NOMO-1 (cell line): ENCODE data around the gene RASGRF2.
"Not testable (repeated sequence)": the region's sequence is repeated elsewhere in the genome, so short reads cannot be mapped to it uniquely, and the experiment has no call there.

Source experiments
- DNase-seq, 2 experiments: peaks; one replicate each; lab custom pipeline; 2025; ENCODE audit not compliant: unreplicated experiment in 2 of 2; lab: John Stamatoyannopoulos, UW

RASGRF2 gene

GRCh38 chr5:81234299-81234698 is 274.1 kb downstream of the RASGRF2 start:
- no peak for DNase-seq

- DNase-seq = no peak
Measured at GRCh38 chr5:81234801-81235200, 274.6 kb downstream of the RASGRF2 start.

- DNase-seq = no peak
Measured at GRCh38 chr5:81235287-81236072, 275.3 kb downstream of the RASGRF2 start.

- DNase-seq = no peak
Measured at GRCh38 chr5:81238460-81238859, 278.3 kb downstream of the RASGRF2 start.

GRCh38 chr5:81239613-81240012 is 279.4 kb downstream of the RASGRF2 start:
- DNase-seq = no peak

- no peak for DNase-seq
Measured at GRCh38 chr5:81241001-81241400, 280.8 kb downstream of the RASGRF2 start.

GRCh38 chr5:81241961-81242648 is 281.9 kb downstream of the RASGRF2 start:
- DNase-seq = no peak

- DNase-seq = no peak
Measured at GRCh38 chr5:81242906-81243436, 282.8 kb downstream of the RASGRF2 start.

GRCh38 chr5:81244451-81244850 is 284.3 kb downstream of the RASGRF2 start:
- no peak for DNase-seq

- DNase-seq = no peak
Measured at GRCh38 chr5:81245871-81246235, 285.7 kb downstream of the RASGRF2 start.

GRCh38 chr5:81246697-81247096 is 286.5 kb downstream of the RASGRF2 start:
- DNase-seq = no peak

- DNase-seq = no peak
Measured at GRCh38 chr5:81247441-81247972, 287.3 kb downstream of the RASGRF2 start.

- DNase-seq = no peak
Measured at GRCh38 chr5:81249240-81249639, 289.1 kb downstream of the RASGRF2 start.

GRCh38 chr5:81250004-81250403 is 289.8 kb downstream of the RASGRF2 start:
- DNase-seq = no peak

- no peak for DNase-seq
Measured at GRCh38 chr5:81251922-81252321, 291.8 kb downstream of the RASGRF2 start.

- no peak for DNase-seq
Measured at GRCh38 chr5:81252904-81253303, 292.7 kb downstream of the RASGRF2 start.

- no peak for DNase-seq
Measured at GRCh38 chr5:81253875-81254274, 293.7 kb downstream of the RASGRF2 start.

- no peak for DNase-seq
Measured at GRCh38 chr5:81254886-81255559, 294.9 kb downstream of the RASGRF2 start.

GRCh38 chr5:81256766-81257165 is 296.6 kb downstream of the RASGRF2 start:
- no peak for DNase-seq

GRCh38 chr5:81262796-81263195 is 302.6 kb downstream of the RASGRF2 start:
- not testable (repeated sequence) for DNase-seq

GRCh38 chr5:81265101-81265500 is 304.9 kb downstream of the RASGRF2 start:
- no peak for DNase-seq
